Fibroblast of mammary gland (primary cell): ENCODE data around the gene TRMT11.
A peak's percentile ranks its signal among the peaks of the same experiment; 100 is the strongest.

Experiments
- DNase-seq: peaks from one replicate; pipeline ENCODE4 v3.0.0-alpha.2; 2010; ENCODE audit warnings: low read depth
- H3K4me3 ChIP-seq: 2 replicates; pipeline ENCODE4 v1.5.1; 2011; ENCODE audit warnings: low read depth, mild to moderate bottlenecking, low read length, moderate library complexity; ENCODE audit not compliant: control insufficient read depth
- CTCF ChIP-seq: conservative IDR thresholded peaks from 2 replicates; pipeline ENCODE4 v1.5.1; 2011; ENCODE audit warnings: low read depth, low read length, inconsistent platforms; ENCODE audit not compliant: control insufficient read depth, insufficient read depth

Gene TRMT11

DNA sequence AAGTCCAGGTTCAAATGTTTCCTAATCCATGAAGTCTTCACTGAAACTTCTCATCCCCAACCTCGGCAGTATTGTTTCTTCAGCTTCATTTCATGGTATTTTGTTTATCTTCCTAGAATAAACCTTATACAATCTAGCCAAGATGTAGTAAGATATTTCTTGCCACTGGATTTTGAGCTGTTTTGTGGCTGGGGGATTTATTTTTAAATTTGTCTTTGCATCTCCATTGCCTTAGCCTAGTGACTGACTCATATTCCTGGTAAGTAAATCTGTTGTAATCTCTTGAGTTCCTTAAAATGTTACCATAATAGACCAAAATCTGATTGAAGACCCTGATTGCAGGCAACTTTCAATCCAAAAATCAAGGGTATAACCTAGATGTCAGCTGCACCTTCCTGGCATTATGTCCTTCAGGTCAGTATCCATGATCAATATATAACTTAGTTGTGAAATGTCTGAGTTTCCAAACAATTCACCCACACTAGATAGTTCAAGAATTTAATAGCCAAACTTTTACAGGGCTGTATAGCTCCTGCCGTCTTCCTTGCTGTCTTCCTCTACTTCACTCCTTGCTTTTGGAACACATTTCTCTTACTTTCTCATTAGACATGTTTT, 4.7 kb upstream of the TRMT11 start:
- TF ChIP-seq CTCF, result no peak
- no peak overlapping the region for H3K4me3 ChIP-seq
- no peak for DNase-seq

DNA sequence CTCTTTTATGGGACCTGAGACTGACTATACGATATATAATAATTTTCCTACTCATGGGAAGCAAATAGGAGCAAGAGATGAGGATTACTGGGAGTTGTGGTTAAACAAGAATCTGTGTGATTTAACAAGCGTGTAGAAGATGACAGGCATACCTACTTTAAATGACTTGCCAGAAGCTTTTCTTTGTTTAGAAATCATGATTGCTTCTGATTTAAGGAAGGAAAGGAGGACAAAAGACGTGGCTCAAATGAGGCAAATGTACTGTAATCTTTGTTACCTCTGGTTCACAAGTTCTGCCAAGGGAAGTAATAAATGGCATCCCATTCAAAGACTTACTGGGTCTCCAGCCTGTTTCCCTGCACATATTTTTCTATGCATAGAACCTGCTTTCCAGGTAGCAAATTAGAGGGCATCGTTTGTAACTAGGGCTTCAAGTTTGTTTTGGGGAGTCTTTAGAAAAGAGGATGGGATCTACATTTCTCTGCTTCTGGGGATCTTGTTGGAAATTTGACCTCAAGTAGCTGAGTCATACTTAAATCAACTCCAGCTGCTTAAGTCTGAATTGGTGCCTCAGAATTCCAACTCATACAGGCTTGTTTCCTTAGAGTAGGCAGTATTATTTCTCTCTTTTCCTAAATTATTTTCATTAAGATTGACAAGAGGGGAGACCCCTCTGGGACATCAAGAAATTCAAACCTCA, 2.9 kb upstream of the TRMT11 start:
- no peak overlapping the region for H3K4me3 ChIP-seq
- no peak for TF ChIP-seq CTCF
- peak; percentile 90 for DNase-seq

DNA sequence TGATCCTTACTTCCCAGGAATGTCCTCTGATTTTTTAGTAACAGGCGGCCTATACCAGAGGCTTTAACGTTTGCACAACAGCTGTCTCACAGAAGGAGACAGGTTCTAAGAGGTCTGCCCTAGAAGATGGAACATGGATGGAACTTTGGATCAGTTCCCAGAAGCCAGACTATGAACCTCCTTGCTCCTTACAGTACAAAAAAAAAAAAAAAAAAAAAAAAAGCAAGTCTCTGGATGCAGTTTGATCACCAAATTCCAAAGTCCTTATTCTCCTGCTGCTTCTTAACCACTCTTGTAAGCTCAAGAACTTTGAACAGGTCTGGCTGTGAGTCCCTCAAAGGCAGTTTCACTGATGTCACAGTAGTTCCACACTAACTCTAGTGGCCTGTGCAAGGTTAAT, 2.0 kb upstream of the TRMT11 start:
- no peak for TF ChIP-seq CTCF
- H3K4me3 ChIP-seq, result no peak overlapping the region
- DNase-seq, result peak; percentile 88

GRCh38 chr6:125985522-125985921, 818 bp upstream of the TRMT11 start:
- DNase-seq, result no peak
- TF ChIP-seq CTCF, result no peak
- H3K4me3 ChIP-seq, result peak overlapping the region; percentile 96

GRCh38 chr6:125985979-125986300, 400 bp upstream of the TRMT11 start:
- peak overlapping the region; percentile 96 for H3K4me3 ChIP-seq
- no peak for TF ChIP-seq CTCF
- DNase-seq, result no peak

DNA sequence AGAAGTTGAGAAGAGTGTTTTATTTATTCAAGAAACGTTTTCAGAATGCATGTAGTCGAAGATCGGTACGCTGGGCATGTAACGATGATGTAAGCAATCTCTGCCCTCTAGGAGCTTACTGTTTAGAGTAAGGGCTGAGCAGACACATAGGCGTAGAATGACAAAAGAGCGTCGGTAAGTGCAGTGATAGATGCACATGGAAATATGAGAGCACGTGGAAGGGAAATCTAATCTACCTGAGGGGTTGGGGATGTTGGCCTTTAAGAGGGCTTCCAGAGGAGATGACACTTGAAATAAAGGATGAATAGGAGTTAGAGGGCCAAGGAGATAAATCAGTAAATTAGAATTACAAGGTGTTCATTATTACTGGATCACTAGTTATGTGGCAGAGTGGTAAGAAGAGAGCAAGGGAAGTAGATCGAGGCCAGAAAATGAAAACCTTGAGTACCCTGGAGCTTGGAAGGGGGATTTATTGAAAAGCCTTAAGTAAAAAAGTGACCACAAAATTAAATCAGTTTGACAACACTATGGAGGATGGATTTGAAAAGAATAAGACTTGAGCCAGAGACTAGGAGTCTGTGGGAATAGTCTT, 782 bp downstream of the TRMT11 start:
- DNase-seq, result peak; percentile 36
- no peak for TF ChIP-seq CTCF
- peak overlapping the region; percentile 96 for H3K4me3 ChIP-seq

DNA sequence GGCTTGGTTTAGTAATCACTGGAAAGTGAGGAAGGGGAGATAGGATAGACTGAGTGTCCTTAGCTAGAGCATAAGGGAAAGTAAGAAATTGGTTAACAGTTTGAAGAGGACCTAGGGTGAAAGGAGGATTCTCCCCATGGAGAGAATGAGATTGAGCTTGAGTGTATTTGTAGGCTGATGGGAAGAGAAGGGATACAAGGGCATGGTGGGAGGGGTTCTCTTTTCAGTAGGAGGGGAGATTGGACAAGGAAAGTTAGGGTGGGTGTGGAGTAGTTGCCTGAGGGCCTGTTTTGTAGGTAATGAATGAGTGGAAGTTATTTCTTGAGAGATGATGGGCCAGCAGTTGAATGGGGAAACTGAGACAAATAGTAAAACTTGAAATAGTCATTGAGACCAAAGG, 1.9 kb downstream of the TRMT11 start:
- H3K4me3 ChIP-seq, result no peak overlapping the region
- no peak for DNase-seq
- no peak for TF ChIP-seq CTCF
